LNCaP clone FGC (cell line): ENCODE measurements around the gene RASSF4.

Experiments used
- DNase-seq: peaks from one replicate; pipeline ENCODE4 v3.0.0-alpha.2; 2011; ENCODE audit warnings: low read depth
- H3K4me3 ChIP-seq: 2 replicates; pipeline ENCODE4 v1.5.1; 2011; ENCODE audit warnings: mild to moderate bottlenecking, low read depth, low read length, control low read depth
- CTCF ChIP-seq: IDR thresholded peaks from 2 replicates; pipeline ENCODE4 v1.5.1; 2012; ENCODE audit warnings: mild to moderate bottlenecking; ENCODE audit not compliant: control insufficient read depth, insufficient read depth; ENCODE audit errors: extremely low read depth

RASSF4 gene

GRCh38 chr10:44963772-44964633, 4.4 kb downstream of the RASSF4 start:
- H3K4me3 ChIP-seq, result no peak overlapping the region
- TF ChIP-seq CTCF, result no peak
- DNase-seq, result no peak

DNA sequence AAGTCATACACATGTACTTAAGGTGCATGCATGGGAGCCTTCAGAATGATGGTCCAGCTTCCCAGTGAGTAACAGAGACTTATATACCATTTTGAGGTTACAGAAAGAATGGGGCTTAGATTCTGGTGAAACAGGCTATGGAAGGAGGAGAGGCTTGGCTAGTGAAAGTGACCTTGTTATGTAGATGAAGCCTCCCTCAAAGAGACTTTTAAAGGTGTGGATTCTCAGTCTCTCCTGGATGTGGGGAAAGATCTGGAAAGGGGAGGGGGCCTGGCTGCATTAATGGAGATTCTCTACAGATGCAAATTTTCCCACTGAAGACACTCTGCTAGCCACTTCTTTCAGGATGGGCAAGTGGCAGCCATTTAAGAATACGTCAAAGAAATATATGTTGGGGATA, 5.5 kb downstream of the RASSF4 start:
- H3K4me3 ChIP-seq, result no peak overlapping the region

GRCh38 chr10:44965651-44966097, 6.1 kb downstream of the RASSF4 start:
- DNase-seq, result no peak
- no peak overlapping the region for H3K4me3 ChIP-seq
- no peak for TF ChIP-seq CTCF

More for the DNA sequence above, 5.5 kb downstream of the RASSF4 start:
- no peak for DNase-seq
- TF ChIP-seq CTCF, result no peak

- no peak overlapping the region for H3K4me3 ChIP-seq
- no peak for DNase-seq
- no peak for TF ChIP-seq CTCF
Measured at GRCh38 chr10:44966129-44966815, 6.7 kb downstream of the RASSF4 start.

DNA sequence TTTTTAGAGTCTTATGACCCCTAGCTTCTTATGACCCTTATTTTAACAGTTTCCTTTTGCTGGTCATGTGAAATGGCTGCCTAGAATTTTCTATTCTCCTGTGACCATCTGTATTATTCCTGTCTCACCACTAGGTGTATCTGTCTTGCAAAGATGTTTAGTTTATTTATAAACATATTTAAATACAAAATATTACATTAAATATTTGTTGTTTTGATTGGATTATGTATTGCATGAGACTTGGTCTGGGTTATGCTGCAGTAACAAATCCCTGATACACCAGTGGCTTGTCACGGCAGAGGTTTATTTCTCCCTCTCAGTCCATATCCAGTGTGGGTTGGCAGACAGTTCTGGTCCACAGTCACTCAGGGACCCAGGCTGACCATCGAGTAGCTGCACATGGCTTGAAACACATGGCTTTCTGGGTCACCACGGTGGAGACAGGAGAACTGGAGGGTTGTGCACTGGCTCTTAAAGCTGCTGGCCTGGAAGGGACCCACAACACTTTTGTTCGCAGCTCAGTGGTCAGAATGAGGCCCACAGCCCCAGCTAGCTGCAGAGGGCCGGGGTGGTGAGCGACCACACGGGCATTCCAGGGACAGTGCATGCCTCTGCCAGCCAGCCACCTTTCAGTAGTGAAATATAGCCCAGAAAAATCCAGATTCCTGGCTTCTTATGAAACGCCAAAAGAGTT, 7.4 kb downstream of the RASSF4 start:
- H3K4me3 ChIP-seq, result no peak overlapping the region
- no peak for DNase-seq
- TF ChIP-seq CTCF, result peak; percentile 0; the same call in 1 of the 2 replicates

GRCh38 chr10:44967616-44968015, 8.0 kb downstream of the RASSF4 start:
- no peak for DNase-seq
- TF ChIP-seq CTCF, result no peak
- H3K4me3 ChIP-seq, result no peak overlapping the region
